Spinal cord (tissue), 10 donors: Measurements from ENCODE around the gene GALNT2. TPM values are rescaled to one million over a fixed set of nuclear protein-coding genes. Genes with fewer than 3 reads are reported as not detected.

Source experiments
- DNase-seq, 6 donors: peaks; one replicate each; pipeline versions ENCODE4 v3.0.0 to v3.0.0-alpha.2; 2013 to 2015; ENCODE audit warnings: low spot score in 6 of 6, low read depth in 4 of 6
- H3K27ac ChIP-seq: one replicate; pipeline ENCODE4 v1.5.1; 2013; ENCODE audit warnings: low read depth, low read length, control low read depth
- H3K27me3 ChIP-seq: one replicate; pipeline ENCODE4 v1.6.1; 2013; ENCODE audit warnings: low read length; ENCODE audit not compliant: control insufficient read depth, insufficient read depth
- H3K36me3 ChIP-seq: one replicate; pipeline ENCODE4 v1.6.1; 2013; ENCODE audit warnings: low read length; ENCODE audit not compliant: control insufficient read depth, insufficient read depth
- H3K4me1 ChIP-seq: one replicate; pipeline ENCODE4 v1.6.1; 2013; ENCODE audit warnings: low read length; ENCODE audit not compliant: control insufficient read depth, insufficient read depth
- H3K4me3 ChIP-seq: one replicate; pipeline ENCODE4 v1.5.1; 2013; ENCODE audit warnings: low read depth, low read length, control low read depth
- H3K9me3 ChIP-seq: one replicate; pipeline ENCODE4 v1.6.1; 2013; ENCODE audit warnings: low read length; ENCODE audit not compliant: control insufficient read depth, insufficient read depth
- WGBS: methylation state at CpG from one replicate; pipeline ENCODE4 v1.1.5; 2013; ENCODE audit warnings: missing lambda C conversion rate; ENCODE audit not compliant: insufficient coverage; 5-methylcytosine and 5-hydroxymethylcytosine counted together
- polyA plus RNA-seq, 2 donors: library from polyadenylated mRNA; unstranded; fragments of 120-200 nt; gene quantifications; one replicate each; pipeline ENCODE4 v1.2.1, GENCODE V29; 2013; ENCODE audit not compliant: insufficient read length in 2 of 2
- total RNA-seq, 2 donors: library from RNA; depleted of rRNA in 1 of 2; stranded (reverse); fragments of 120-200 nt in 1 of 2; fragments of >200 nt in 1 of 2; gene quantifications; one replicate each; pipeline versions ENCODE4 v1.2.3 to v1.2.4, GENCODE V29; 2013 to 2014
- donor health status: healthy.

GALNT2 gene
- total and polyA plus RNA-seq, 4 donors: 34.2 to 59.4 (median 47.7) TPM

- Histone ChIP-seq H3K4me1 (peaks cover 12% of the 10 kb centered on the region), H3K27me3 (no peaks in the 10 kb centered on the region), H3K9me3 (no peaks in the 10 kb centered on the region), H3K36me3 (no peaks in the 10 kb centered on the region), H3K27ac (no peak overlapping the region), H3K4me3 (no peak overlapping the region)
- DNase-seq: no peak
- 84% methylated on average over 4 of the region's 7 CpGs for WGBS
Measured at GRCh38 chr1:230172016-230172537, 105.0 kb downstream of the GALNT2 start.

GRCh38 chr1:230173187-230173975, 106.3 kb downstream of the GALNT2 start:
- no peaks in the 10 kb centered on the region for H3K36me3 ChIP-seq
- no peaks in the 10 kb centered on the region for H3K9me3 ChIP-seq
- no peak overlapping the region for H3K27ac ChIP-seq
- DNase-seq: no peak
- H3K4me3 ChIP-seq: no peak overlapping the region
- H3K27me3 ChIP-seq: no peaks in the 10 kb centered on the region
- H3K4me1 ChIP-seq: peaks cover 7% of the 10 kb centered on the region
- 81% methylated on average over 7 of the region's 11 CpGs for WGBS

DNA sequence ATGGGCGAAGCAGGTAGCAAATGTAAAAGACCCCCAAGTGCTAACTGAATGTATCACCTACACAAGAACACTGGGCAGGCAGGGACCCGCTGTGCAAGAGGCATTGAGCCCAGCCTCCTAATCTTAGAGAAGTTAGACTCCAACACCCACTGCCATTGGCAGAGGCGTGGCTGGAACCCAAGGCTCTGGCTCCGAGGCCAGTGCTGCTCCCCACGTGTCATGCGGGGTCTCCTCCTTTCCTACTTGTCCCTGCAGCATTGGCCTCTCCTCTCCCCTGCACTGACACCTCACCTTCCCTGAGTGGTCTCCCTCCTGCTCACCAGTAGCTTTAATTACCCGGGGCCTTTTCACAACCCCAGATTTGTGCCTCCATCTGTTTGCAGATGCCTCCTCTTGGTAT, 107.0 kb downstream of the GALNT2 start:
- no peak overlapping the region for H3K4me3 ChIP-seq
- no peak for DNase-seq
- H3K36me3 ChIP-seq: no peaks in the 10 kb centered on the region
- no peaks in the 10 kb centered on the region for H3K27me3 ChIP-seq
- H3K4me1 ChIP-seq: peaks cover 7% of the 10 kb centered on the region
- H3K27ac ChIP-seq: no peak overlapping the region
- H3K9me3 ChIP-seq: no peaks in the 10 kb centered on the region
- 89% methylated on average over 7 of the region's 7 CpGs for WGBS

- 83% methylated on average over 15 of the region's 15 CpGs for WGBS
- peaks cover 7% of the 10 kb centered on the region for H3K4me1 ChIP-seq
- H3K4me3 ChIP-seq: no peak overlapping the region
- no peak overlapping the region for H3K27ac ChIP-seq
- DNase-seq: no peak
- H3K36me3 ChIP-seq: no peaks in the 10 kb centered on the region
- no peaks in the 10 kb centered on the region for H3K27me3 ChIP-seq
- no peaks in the 10 kb centered on the region for H3K9me3 ChIP-seq
Measured at GRCh38 chr1:230174471-230175162, 107.6 kb downstream of the GALNT2 start.

DNA sequence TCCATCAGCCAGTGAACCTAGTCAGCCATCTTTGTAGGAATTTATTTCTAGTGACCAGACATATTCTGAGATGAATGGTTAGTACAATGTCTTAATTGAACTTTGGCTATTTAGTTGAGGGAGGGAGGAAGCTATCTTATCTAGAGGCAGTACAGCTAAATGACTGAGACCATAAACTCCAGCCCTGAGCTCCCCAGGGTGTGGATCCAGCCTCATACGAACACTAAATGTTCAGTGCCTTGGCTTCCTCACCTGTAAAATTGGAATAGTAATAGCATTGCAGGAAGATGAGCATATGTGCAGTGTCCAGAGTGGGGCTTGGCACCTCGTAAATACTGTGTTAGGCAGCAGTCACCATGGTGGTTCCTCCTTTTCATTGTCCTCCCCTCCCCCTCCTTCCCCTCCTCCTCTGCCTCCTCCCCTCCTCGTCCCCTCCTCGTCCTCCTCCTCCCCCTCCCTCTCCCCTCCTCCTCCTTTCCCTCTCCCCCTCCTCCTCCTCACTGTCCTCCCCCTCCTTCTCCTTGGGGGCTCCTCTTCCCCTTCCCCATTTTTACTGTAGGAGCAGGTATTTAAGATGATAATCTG, 108.2 kb downstream of the GALNT2 start:
- no peaks in the 10 kb centered on the region for H3K27me3 ChIP-seq
- H3K4me1 ChIP-seq: peaks cover 7% of the 10 kb centered on the region
- H3K27ac ChIP-seq: no peak overlapping the region
- no peaks in the 10 kb centered on the region for H3K9me3 ChIP-seq
- WGBS: 86% methylated on average over 1 of the region's 4 CpGs
- no peaks in the 10 kb centered on the region for H3K36me3 ChIP-seq
- DNase-seq: no peak
- H3K4me3 ChIP-seq: no peak overlapping the region

DNA sequence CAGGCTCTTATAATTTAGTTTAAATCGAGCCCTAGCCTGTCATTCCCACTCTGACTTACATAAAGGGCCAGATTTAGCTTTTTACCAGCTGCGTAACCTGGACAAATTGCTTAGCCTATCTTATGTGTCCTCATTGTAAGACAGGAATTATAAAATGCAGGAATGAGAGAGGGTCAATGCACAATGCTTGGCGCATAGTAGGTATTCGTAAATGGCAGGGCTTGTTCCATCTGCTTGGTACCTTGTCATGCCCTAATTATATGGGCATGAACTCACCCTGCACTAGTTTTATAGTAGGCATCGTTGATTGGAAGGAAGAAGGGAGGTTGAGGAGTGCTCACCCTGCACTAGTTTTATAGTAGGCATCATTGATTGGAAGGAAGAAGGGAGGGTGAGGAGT, 108.8 kb downstream of the GALNT2 start:
- Histone ChIP-seq H3K9me3 (no peaks in the 10 kb centered on the region), H3K36me3 (no peaks in the 10 kb centered on the region), H3K27me3 (no peaks in the 10 kb centered on the region), H3K4me3 (no peak overlapping the region), H3K4me1 (peaks cover 7% of the 10 kb centered on the region), H3K27ac (no peak overlapping the region)
- no peak for DNase-seq
- WGBS: 69% methylated on average over 3 of the region's 5 CpGs

DNA sequence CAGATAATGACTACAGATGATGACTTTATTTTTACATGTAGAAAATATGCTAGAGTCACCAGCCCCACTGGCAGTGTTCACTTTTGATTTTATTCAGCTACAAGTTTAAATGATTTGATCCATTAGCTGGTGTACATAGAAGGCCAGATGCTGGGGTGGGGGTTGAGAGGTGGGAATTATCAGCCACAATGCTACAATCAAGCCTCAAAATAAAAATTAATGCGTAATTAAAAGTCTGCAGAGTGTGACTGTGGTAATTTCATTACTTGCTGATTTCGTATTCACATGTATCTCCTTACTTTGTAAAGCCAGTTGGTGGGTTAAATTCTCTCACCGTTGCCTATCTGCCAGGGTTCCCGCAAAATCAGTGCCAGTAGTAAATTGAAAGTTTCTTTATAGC, 109.3 kb downstream of the GALNT2 start:
- Histone ChIP-seq H3K27me3 (no peaks in the 10 kb centered on the region), H3K9me3 (no peaks in the 10 kb centered on the region), H3K4me1 (peaks cover 7% of the 10 kb centered on the region), H3K4me3 (no peak overlapping the region), H3K36me3 (no peaks in the 10 kb centered on the region), H3K27ac (no peak overlapping the region)
- 60% methylated on average over 1 of the region's 4 CpGs for WGBS
- peak in 1 of 6 donors; percentile 69 for DNase-seq

DNA sequence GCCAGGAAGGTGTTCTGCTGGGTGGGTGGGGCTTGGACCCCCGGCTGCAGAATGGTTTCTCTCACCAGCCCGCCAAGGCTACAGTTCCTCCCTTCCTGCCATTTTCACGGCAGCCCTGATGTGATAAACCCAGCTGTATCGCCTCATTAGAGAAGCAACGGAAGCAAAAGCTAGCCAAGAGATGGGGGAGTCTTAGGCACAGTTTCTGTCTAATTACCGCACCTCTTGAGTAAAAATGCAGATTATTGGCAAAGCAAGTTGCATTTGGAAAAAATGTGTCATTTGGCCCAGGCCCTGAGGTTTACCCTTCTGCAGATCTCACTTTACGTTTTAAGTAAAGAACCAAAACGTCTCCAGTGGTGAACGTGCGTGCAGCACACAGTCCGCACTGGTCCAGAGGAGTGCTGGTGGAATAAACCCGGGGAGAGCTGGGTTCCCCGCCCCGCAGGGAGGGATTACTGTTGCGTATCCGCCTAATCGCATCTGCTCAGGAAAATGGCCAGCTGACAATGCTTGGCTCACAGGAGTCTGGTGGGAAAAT, 109.9 kb downstream of the GALNT2 start:
- peaks cover 7% of the 10 kb centered on the region for H3K4me1 ChIP-seq
- H3K9me3 ChIP-seq: no peaks in the 10 kb centered on the region
- no peaks in the 10 kb centered on the region for H3K36me3 ChIP-seq
- DNase-seq: peak in 4 of 6 donors; percentile 24 to 88 (median 58)
- H3K27me3 ChIP-seq: no peaks in the 10 kb centered on the region
- 41% methylated on average over 12 of the region's 17 CpGs for WGBS
- peak overlapping the region; percentile 19 for H3K4me3 ChIP-seq
- H3K27ac ChIP-seq: no peak overlapping the region

- DNase-seq: no peak
- Histone ChIP-seq H3K4me1 (peaks cover 7% of the 10 kb centered on the region), H3K27me3 (no peaks in the 10 kb centered on the region), H3K36me3 (no peaks in the 10 kb centered on the region), H3K9me3 (no peaks in the 10 kb centered on the region), H3K27ac (no peak overlapping the region), H3K4me3 (no peak overlapping the region)
- WGBS: no CpG with 5 or more reads among the region's 2 CpGs
Measured at GRCh38 chr1:230179249-230179648, 112.2 kb downstream of the GALNT2 start.
